ENCODE data around the gene RBM41. TPM values are rescaled to one million over a fixed set of nuclear protein-coding genes. Genes with fewer than 3 reads are reported as not detected.

RBM41 gene
- total and polyA plus RNA-seq, 10 donors, result 2.3 to 26.4 (median 18.4) TPM

DNA sequence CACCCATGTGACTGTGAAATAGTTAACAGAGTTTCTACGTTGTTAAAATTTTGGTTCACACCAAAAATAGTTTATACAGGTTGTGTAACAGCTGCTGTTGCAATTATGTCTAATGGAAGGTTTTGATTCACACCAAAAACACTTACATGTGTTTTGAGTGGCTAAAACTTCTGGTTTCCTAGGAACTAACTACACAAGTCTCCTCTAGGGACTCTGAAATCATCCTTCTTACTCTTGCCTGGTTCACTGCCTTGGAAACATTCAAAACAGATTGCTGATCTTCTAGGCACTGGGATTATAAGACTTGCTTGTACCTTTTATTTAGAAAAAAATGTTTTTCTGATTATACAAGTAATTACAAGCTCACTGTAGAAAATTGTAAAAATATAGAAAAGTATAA, 103.7 kb downstream of the RBM41 start:
- H3K4me3 ChIP-seq, result no peak overlapping the region
- H3K27me3 ChIP-seq (replicated peaks in 1 of 7), result no peaks in the 10 kb centered on the region
- 31 to 79% (median 41%) methylated on average over 1 of the region's 1 CpG for WGBS, 5 donors
- no peak overlapping the region for H3K27ac ChIP-seq
- no peaks in the 10 kb centered on the region for H3K9me3 ChIP-seq
- H3K36me3 ChIP-seq, result no peaks in the 10 kb centered on the region
- no peak for DNase-seq
- intact Hi-C loops (cut with DNase I; ENCODE audit: low total_unique reads), result no loop called here
- TF ChIP-seq POLR2AphosphoS5 (IDR thresholded peaks at IDR 0.05) (no peak), POLR2A (IDR thresholded peaks at IDR 0.05) (no peak)
- TF ChIP-seq, protein P1, sequence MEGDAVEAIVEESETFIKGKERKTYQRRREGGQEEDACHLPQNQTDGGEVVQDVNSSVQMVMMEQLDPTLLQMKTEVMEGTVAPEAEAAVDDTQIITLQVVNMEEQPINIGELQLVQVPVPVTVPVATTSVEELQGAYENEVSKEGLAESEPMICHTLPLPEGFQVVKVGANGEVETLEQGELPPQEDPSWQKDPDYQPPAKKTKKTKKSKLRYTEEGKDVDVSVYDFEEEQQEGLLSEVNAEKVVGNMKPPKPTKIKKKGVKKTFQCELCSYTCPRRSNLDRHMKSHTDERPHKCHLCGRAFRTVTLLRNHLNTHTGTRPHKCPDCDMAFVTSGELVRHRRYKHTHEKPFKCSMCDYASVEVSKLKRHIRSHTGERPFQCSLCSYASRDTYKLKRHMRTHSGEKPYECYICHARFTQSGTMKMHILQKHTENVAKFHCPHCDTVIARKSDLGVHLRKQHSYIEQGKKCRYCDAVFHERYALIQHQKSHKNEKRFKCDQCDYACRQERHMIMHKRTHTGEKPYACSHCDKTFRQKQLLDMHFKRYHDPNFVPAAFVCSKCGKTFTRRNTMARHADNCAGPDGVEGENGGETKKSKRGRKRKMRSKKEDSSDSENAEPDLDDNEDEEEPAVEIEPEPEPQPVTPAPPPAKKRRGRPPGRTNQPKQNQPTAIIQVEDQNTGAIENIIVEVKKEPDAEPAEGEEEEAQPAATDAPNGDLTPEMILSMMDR (IDR thresholded peaks at IDR 0.05 in 8 of 11, conservative IDR thresholded peaks at IDR 0.05 in 3 of 11), result no peak
- no peaks in the 10 kb centered on the region for H3K4me1 ChIP-seq

Other genes with a start within 250 kb of the RBM41 start
- gene RIPPLY1, start 215.5 kb downstream of the RBM41 start, total RNA-seq, result not detected
- not detected for gene RIPPLY1, start 215.5 kb downstream of the RBM41 start, polyA plus RNA-seq
- gene CLDN2, start 198.4 kb downstream of the RBM41 start, total RNA-seq, result not detected
- gene CLDN2, start 198.4 kb downstream of the RBM41 start, polyA plus RNA-seq, result not detected
- 1 to 10 TPM; 4.1 to 7.0 (median 5.2) TPM for gene MORC4, start 118.6 kb downstream of the RBM41 start, total RNA-seq
- gene MORC4, start 118.6 kb downstream of the RBM41 start, polyA plus RNA-seq, result 1 to 10 TPM; 1.4 to 2.1 (median 1.7) TPM
- gene NUP62CL, start 87.6 kb upstream of the RBM41 start, total RNA-seq, result 1 to 10 TPM in 1 of 7 donors, under 1 TPM in 5, not detected in 1; 0.52 to 1.3 (median 0.73) TPM
- under 1 TPM; 0.33 to 0.45 (median 0.39) TPM for gene NUP62CL, start 87.6 kb upstream of the RBM41 start, polyA plus RNA-seq
- gene DNAAF6, start 87.8 kb upstream of the RBM41 start, total RNA-seq, result not detected
- gene DNAAF6, start 87.8 kb upstream of the RBM41 start, polyA plus RNA-seq, result not detected